Testis (tissue), 3 donors: ENCODE measurements around the gene PKHD1. TPM values are rescaled to one million over a fixed set of nuclear protein-coding genes. Genes with fewer than 3 reads are reported as not detected.
"Not testable (repeated sequence)": the region's sequence is repeated elsewhere in the genome, so short reads cannot be mapped to it uniquely, and the experiment has no call there.

ENCODE experiments used
- DNase-seq: peaks from one replicate; pipeline ENCODE4 v3.0.0-alpha.2; 2019
- H3K27ac ChIP-seq, 2 donors: fragments of 200-600 bp; sonication (generic); one replicate each; pipeline ENCODE4 v1.5.1; 2019
- H3K27me3 ChIP-seq: fragments of 200-600 bp; sonication (generic); one replicate; pipeline ENCODE4 v1.5.1; 2019
- H3K36me3 ChIP-seq: fragments of 200-600 bp; sonication (generic); one replicate; pipeline ENCODE4 v1.5.1; 2017; ENCODE audit warnings: low read depth; ENCODE audit errors: missing control alignments
- H3K4me1 ChIP-seq: fragments of 200-600 bp; sonication (generic); one replicate; pipeline ENCODE4 v1.5.1; 2019
- H3K4me3 ChIP-seq, 2 donors: fragments of 200-600 bp; sonication (generic); one replicate each; pipeline ENCODE4 v1.5.1; 2017 to 2019
- H3K9me3 ChIP-seq: fragments of 200-600 bp; sonication (generic); one replicate; pipeline ENCODE4 v1.5.1; 2017
- POLR2A ChIP-seq: fragments of 450-650 bp; IDR thresholded peaks from one replicate; pipeline ENCODE4 v1.6.1; 2017; ENCODE audit warnings: antibody characterized with exemption, mild to moderate bottlenecking, moderate library complexity
- WGBS, 2 donors: methylation state at CpG; one replicate each; pipeline ENCODE4 v1.1.5; 2018; 5-methylcytosine and 5-hydroxymethylcytosine counted together
- intact Hi-C: fragments of 100-400 bp; cut with DNase I; formaldehyde crosslinking; loops from one replicate; pipeline ENCODE4 v1.15.1; 2023; ENCODE audit warnings: low total_unique reads
- polyA plus RNA-seq: library from polyadenylated mRNA; stranded (reverse); fragments of 350-450 nt; fragmentation: Illumina TruSeq; extraction: RNeasy Lipid Tissue Mini Kit (QIAGEN cat#74804); gene quantifications from one replicate; pipeline ENCODE4 v1.2.3, GENCODE V29; 2014; ENCODE audit warnings: low read depth, low replicate concordance; ENCODE audit not compliant: insufficient read depth
- total RNA-seq, 2 donors: library from RNA; depleted of rRNA; stranded (reverse); fragments of >200 nt; gene quantifications; one replicate each; pipeline ENCODE4 v1.2.3, GENCODE V29; 2016
- TF ChIP-seq, protein P1 (sequence below), 3 experiments: fragments of 450-650 bp in 2 of 3; fragments of 200-600 bp in 1 of 3; sonication (generic) in 1 of 3; IDR thresholded peaks; one replicate each; pipeline ENCODE4 v1.5.1; 2016 to 2019; ENCODE audit warnings: antibody characterized with exemption in 3 of 3, mild to moderate bottlenecking in 2 of 3, moderate library complexity in 1 of 3

PKHD1 gene
- total and polyA plus RNA-seq, 3 donors from 2014 or later, result 1.3 to 2.3 (median 1.7) TPM

DNA sequence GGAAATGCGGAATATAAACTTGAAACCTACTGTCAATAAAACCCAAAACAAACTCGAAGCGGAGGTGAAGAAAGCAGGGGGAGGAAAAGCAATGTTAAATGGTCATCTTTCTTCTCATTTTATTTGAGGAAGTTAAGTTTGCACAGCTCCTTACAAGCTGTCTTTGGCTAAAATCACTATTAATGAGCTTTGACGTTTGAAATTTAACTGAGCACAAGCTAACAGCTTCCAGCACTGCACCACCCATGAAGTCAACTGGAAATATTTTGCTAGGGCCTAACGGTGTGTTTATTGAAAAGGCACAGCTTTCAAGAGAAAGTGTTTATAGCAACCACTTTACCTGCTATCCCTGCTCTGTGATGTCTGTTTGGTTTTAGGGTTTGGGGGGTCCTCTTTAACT, 103.8 kb downstream of the PKHD1 start:
- Histone ChIP-seq H3K4me1 (no peaks in the 10 kb centered on the region), H3K4me3 (no peak overlapping the region), H3K9me3 (no peaks in the 10 kb centered on the region), H3K36me3 (no peaks in the 10 kb centered on the region), H3K27me3 (no peaks in the 10 kb centered on the region), H3K27ac (no peak overlapping the region)
- WGBS, 2 donors, result 50 to 62% methylated on average over 5 of the region's 5 CpGs
- intact Hi-C loops, result no loop called here
- DNase-seq, result no peak
- TF ChIP-seq, protein P1, sequence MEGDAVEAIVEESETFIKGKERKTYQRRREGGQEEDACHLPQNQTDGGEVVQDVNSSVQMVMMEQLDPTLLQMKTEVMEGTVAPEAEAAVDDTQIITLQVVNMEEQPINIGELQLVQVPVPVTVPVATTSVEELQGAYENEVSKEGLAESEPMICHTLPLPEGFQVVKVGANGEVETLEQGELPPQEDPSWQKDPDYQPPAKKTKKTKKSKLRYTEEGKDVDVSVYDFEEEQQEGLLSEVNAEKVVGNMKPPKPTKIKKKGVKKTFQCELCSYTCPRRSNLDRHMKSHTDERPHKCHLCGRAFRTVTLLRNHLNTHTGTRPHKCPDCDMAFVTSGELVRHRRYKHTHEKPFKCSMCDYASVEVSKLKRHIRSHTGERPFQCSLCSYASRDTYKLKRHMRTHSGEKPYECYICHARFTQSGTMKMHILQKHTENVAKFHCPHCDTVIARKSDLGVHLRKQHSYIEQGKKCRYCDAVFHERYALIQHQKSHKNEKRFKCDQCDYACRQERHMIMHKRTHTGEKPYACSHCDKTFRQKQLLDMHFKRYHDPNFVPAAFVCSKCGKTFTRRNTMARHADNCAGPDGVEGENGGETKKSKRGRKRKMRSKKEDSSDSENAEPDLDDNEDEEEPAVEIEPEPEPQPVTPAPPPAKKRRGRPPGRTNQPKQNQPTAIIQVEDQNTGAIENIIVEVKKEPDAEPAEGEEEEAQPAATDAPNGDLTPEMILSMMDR (IDR thresholded peaks at IDR 0.05), result no peak
- TF ChIP-seq POLR2A, result no peak

DNA sequence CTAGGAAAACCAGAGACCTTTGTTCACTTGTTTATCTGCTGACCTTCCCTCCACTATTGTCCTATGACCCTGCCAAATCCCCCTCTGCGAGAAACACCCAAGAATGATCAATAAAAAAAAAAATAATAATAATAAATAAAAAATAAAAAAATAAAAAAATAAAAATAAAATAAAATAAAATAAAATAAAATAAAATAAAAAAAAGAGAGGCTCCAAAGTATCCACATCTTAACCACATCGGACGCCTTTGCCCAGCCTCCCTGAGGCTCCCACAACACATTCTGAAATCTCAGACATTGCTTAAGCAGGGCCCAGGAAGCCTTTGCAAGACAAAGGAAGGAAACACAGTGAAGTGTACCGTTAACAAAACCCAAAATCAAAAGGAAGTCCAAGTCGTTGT, 104.7 kb downstream of the PKHD1 start:
- H3K4me1 ChIP-seq, H3K4me3 ChIP-seq, H3K9me3 ChIP-seq, H3K27ac ChIP-seq, DNase-seq, H3K27me3 ChIP-seq, intact Hi-C loops, H3K36me3 ChIP-seq: not testable (repeated sequence)
- WGBS, 2 donors, result 69 to 76% methylated on average over 5 of the region's 5 CpGs

DNA sequence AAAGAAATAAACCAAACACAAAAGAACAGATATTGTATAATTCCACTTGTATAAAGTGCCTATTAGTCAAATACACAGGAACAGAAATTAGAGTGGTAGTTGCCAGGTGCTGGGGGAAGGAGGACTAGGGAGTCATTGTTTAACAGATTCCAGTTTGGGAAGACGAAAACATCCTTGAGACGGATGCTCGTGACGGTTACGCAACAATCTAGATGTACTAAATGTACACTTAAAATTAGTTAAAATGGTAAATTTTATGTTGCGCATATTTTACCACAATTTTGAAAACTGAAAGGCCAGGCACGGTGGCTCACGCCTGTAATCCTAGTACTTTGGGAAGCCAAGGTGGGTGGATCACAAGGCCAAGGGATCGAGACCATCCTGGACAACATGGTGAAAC, 111.0 kb downstream of the PKHD1 start:
- TF ChIP-seq, protein P1 (IDR thresholded peaks at IDR 0.05), result no peak
- no peak for TF ChIP-seq POLR2A
- intact Hi-C loops, result no loop called here
- H3K4me1 ChIP-seq, result no peaks in the 10 kb centered on the region
- no peaks in the 10 kb centered on the region for H3K9me3 ChIP-seq
- no peak overlapping the region for H3K4me3 ChIP-seq
- H3K27ac ChIP-seq, result no peak overlapping the region
- H3K27me3 ChIP-seq, result no peaks in the 10 kb centered on the region
- 92 to 95% methylated on average over 9 of the region's 9 CpGs for WGBS, 2 donors
- no peak for DNase-seq
- H3K36me3 ChIP-seq, result no peaks in the 10 kb centered on the region

DNA sequence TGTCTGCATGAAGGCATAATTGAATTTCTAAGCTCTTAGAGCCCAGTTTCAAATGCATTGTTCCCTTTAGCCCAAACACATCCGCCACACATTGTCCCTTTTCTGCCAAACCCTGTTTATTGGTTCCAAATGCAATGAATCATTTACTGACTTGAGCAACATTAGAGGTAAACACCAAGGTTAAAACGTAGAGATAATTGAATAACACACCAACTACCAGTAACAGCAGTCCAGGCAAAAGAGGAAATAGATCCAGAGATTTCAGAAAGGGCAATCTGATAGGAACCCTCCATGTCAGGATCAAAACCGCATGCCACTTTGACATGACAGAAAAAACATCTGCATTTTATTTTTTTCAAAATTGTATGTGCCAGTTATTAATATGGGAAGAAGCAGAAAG, 114.8 kb downstream of the PKHD1 start:
- intact Hi-C loops, result no loop called here
- no peak overlapping the region for H3K4me3 ChIP-seq
- 70 to 80% methylated on average over 3 of the region's 3 CpGs for WGBS, 2 donors

DNA sequence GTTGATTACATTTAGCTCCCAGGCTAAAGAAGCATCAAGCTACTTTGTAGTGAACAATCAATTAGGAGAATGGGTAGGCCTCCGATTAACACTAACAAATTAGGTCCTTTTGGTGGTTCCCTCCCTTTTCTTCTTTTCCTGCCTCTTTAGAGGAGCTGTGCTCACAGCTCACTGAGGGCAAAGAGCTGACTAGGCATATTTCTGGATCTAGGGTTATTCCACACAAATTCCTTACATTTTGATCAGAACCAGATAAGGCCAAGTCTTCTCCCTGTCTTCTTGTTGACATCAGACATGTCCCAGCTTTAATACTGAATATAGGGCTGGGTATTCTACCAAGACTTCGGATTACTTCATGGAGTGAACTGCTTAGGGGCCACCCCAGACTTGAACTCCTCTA, 119.1 kb downstream of the PKHD1 start:
- TF ChIP-seq POLR2A, result no peak
- TF ChIP-seq, protein P1 (IDR thresholded peaks at IDR 0.05), result no peak
- intact Hi-C loops, result no loop called here
- DNase-seq, result no peak

More for the DNA sequence above, 114.8 kb downstream of the PKHD1 start:
- no peaks in the 10 kb centered on the region for H3K36me3 ChIP-seq
- H3K27ac ChIP-seq, result no peak overlapping the region
- no peaks in the 10 kb centered on the region for H3K9me3 ChIP-seq
- H3K4me1 ChIP-seq, result no peaks in the 10 kb centered on the region
- no peaks in the 10 kb centered on the region for H3K27me3 ChIP-seq
- TF ChIP-seq POLR2A, result no peak
- TF ChIP-seq, protein P1 (IDR thresholded peaks at IDR 0.05), result no peak
- no peak for DNase-seq

More for the DNA sequence above, 119.1 kb downstream of the PKHD1 start:
- Histone ChIP-seq H3K4me3 (no peak overlapping the region), H3K9me3 (no peaks in the 10 kb centered on the region), H3K36me3 (no peaks in the 10 kb centered on the region), H3K27ac (no peak overlapping the region), H3K4me1 (no peaks in the 10 kb centered on the region), H3K27me3 (no peaks in the 10 kb centered on the region)
- WGBS, 2 donors, result 81% methylated on average over 2 of the region's 2 CpGs
